ENCODE measurements around the gene MBTD1. TPM values are rescaled to one million over a fixed set of nuclear protein-coding genes. Genes with fewer than 3 reads are reported as not detected.

Gene MBTD1
- total and polyA plus RNA-seq, 9 of the 15 experiments (the other 6 are each of a cell fraction or from before 2014, with no cell fraction given): 2.1 to 26.3 (median 13.3) TPM

- in situ Hi-C loops (cut with MboI) (loop anchor here (10.0 kb wide), 1 partner anchor 286 kb away; the partner anchor contains the start of gene TOB1), intact Hi-C loops (cut with micrococcal nuclease) (loop anchor here (5.0 kb wide), 2 partner anchors 94 to 299 kb away; no protein-coding TSS in a partner anchor)
- BruUV-seq (replicated peaks): no TSS peak
- DNase-seq (ENCODE audit: extremely low read depth in 1 of 4, low spot score in 3 of 4) (no peak), FAIRE-seq (no peak), ATAC-seq (no peak)
- no peaks in the 10 kb centered on the region for H4K20me1 ChIP-seq (replicated peaks; ENCODE audit: control insufficient read depth, insufficient read depth, low read length)
- H3K4me2 ChIP-seq (ENCODE audit: insufficient read depth, low read length): no peak overlapping the region
- no peaks in the 10 kb centered on the region for H3K27me3 ChIP-seq (ENCODE audit: control insufficient read depth in 2 of 2, insufficient read depth in 2 of 2, low read length in 2 of 2)
- no peaks in the 10 kb centered on the region for H3K9me1 ChIP-seq (ENCODE audit: control insufficient read depth, insufficient read depth, low read length)
- 61% methylated on average over 5 of the region's 5 CpGs for WGBS (ENCODE audit: insufficient coverage, low coverage, missing lambda C conversion rate)
- CTCF ChIA-PET (ENCODE audit: low intra/inter-chr PET ratio): no interaction called here
- no peak overlapping the region for H3K4me3 ChIP-seq
- no peak overlapping the region for H3K9ac ChIP-seq (ENCODE audit: insufficient read depth in 1 of 2, low read depth in 2 of 2, low read length in 2 of 2)
- H3K9me3 ChIP-seq (replicated peaks; ENCODE audit: control insufficient read depth, insufficient read depth, low read depth, low read length): no peaks in the 10 kb centered on the region
- H3K79me2 ChIP-seq (ENCODE audit: control insufficient read depth, insufficient read depth, low read length): peaks cover 26% of the 10 kb centered on the region
- TF ChIP-seq CBFB (CRISPR knock-in tag; IDR thresholded peaks at IDR 0.05) (no peak), ZNF707 (CRISPR knock-in tag; conservative IDR thresholded peaks at IDR 0.05) (no peak), LARP7 (IDR thresholded peaks at IDR 0.05) (no peak), NCOR1 (IDR thresholded peaks at IDR 0.05) (no peak), SAFB (IDR thresholded peaks at IDR 0.05; ENCODE audit: borderline replicate concordance, low read depth, low read length) (no peak), E2F3 (CRISPR knock-in tag; IDR thresholded peaks at IDR 0.05) (no peak), HDAC2 (IDR thresholded peaks at IDR 0.05) (no peak), GTF2E2 (tag; IDR thresholded peaks at IDR 0.05) (no peak), ELF2 (CRISPR knock-in tag; IDR thresholded peaks at IDR 0.05) (no peak), ZNF717 (CRISPR knock-in tag; IDR thresholded peaks at IDR 0.05) (no peak), BRF1 (IDR thresholded peaks at IDR 0.05; ENCODE audit: borderline replicate concordance, extremely low read depth, insufficient read length) (no peak), L3MBTL2 (IDR thresholded peaks at IDR 0.05) (no peak), ZNF224 (CRISPR knock-in tag; IDR thresholded peaks at IDR 0.05) (no peak), CXXC5 (CRISPR knock-in tag; IDR thresholded peaks at IDR 0.05) (no peak)
- TF ChIP-seq, protein P1, sequence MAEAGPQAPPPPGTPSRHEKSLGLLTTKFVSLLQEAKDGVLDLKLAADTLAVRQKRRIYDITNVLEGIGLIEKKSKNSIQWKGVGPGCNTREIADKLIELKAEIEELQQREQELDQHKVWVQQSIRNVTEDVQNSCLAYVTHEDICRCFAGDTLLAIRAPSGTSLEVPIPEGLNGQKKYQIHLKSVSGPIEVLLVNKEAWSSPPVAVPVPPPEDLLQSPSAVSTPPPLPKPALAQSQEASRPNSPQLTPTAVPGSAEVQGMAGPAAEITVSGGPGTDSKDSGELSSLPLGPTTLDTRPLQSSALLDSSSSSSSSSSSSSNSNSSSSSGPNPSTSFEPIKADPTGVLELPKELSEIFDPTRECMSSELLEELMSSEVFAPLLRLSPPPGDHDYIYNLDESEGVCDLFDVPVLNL (CRISPR knock-in tag; IDR thresholded peaks at IDR 0.05; ENCODE audit: low read depth): no peak
- H3K4me1 ChIP-seq (replicated peaks in 1 of 2; ENCODE audit: control insufficient read depth in 2 of 2, insufficient read depth in 2 of 2, low read length in 2 of 2): peaks cover 10 to 15% of the 10 kb centered on the region in 2 experiments; a peak in 4 of 5 replicates
- H2AFZ ChIP-seq (ENCODE audit: low read depth, low read length): no peak overlapping the region; the same call in 1 of the 2 replicates
- peaks cover 11% of the 10 kb centered on the region for H3K36me3 ChIP-seq (ENCODE audit: control insufficient read depth, insufficient read depth, low read length)
- POLR2A ChIA-PET: no interaction called here
- H3K27ac ChIP-seq (ENCODE audit: extremely low read depth, low read depth, low read length): no peak overlapping the region
Measured at GRCh38 chr17:51150932-51151331, 108.9 kb downstream of the MBTD1 start.
